Fibroblast of villous mesenchyme (primary cell): ENCODE results near the gene NDUFS5. TPM values are rescaled to one million over a fixed set of nuclear protein-coding genes. Genes with fewer than 3 reads are reported as not detected.

Experiments
- DNase-seq: peaks from one replicate; pipeline ENCODE4 v3.0.0-alpha.2; 2010; ENCODE audit warnings: low read depth
- H3K4me3 ChIP-seq: 2 replicates; pipeline ENCODE4 v1.5.1; 2011; ENCODE audit warnings: low read depth, mild to moderate bottlenecking, low read length
- CTCF ChIP-seq: IDR thresholded peaks from 2 replicates; pipeline ENCODE4 v1.5.1; 2012; ENCODE audit warnings: low read depth, mild to moderate bottlenecking, low read length; ENCODE audit not compliant: insufficient read depth
- total RNA-seq: library from RNA; depleted of rRNA; stranded (reverse); fragments of >200 nt; gene quantifications from 2 replicates; pipeline ENCODE4 v1.2.3, GENCODE V29; 2012

The NDUFS5 gene
- total RNA-seq, 1 donor, result 325 TPM

- no peak for DNase-seq
- H3K4me3 ChIP-seq, result no peak overlapping the region
- TF ChIP-seq CTCF, result no peak
Observed at GRCh38 chr1:39021426-39021825, 4.7 kb upstream of the NDUFS5 start.

- TF ChIP-seq CTCF, result no peak
- no peak overlapping the region for H3K4me3 ChIP-seq
- DNase-seq, result no peak
Observed at GRCh38 chr1:39023140-39023539, 3.0 kb upstream of the NDUFS5 start.

GRCh38 chr1:39026866-39027507 lies 837 bp downstream of the NDUFS5 start:
- H3K4me3 ChIP-seq, result peak overlapping the region; percentile 96
- no peak for TF ChIP-seq CTCF
- no peak for DNase-seq

DNA sequence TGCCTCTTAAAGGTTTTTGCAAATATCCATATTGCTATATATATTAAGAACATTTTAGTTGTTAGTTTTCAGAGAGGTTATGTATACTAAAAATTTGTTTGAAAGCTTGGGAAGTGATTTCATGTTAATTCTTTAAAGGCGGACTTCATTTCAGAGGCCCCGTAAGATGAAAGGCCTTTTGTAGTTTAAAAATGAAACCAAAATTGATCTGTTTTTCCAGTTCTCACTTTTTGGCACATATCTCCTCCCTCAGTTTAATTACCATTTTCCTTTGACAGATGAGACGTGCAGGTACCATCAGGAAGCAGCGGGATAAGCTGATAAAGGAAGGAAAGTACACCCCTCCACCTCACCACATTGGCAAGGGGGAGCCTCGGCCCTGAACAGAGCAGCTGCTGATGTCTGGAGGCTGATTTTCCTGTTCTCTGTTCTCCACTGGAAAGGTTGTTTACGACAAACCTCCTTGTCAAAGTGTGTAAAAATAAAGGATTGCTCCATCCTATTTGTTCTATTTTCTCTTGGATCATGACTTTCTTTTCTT lies 8.0 kb downstream of the NDUFS5 start:
- no peak for DNase-seq
- no peak for TF ChIP-seq CTCF
- H3K4me3 ChIP-seq, result no peak overlapping the region

DNA sequence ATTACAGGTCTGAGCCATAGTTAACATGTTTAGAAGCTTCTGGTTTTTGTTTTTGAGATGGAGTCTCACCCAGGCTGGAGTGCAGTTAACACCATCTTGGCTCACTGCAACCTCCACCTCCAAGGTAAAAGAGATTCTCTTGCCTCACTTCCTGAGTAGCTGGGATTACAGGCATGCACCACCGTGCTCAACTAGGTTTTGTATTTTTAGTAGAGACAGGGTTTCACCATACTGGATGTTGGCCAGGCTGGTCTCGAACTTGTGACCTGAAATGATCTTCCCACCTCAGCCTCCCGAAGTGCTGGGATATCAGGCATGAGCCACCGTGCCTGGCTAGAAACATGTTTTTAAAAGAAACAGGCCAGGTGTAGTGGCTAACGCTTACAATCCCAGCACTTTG lies 10.5 kb downstream of the NDUFS5 start:
- no peak overlapping the region for H3K4me3 ChIP-seq
- TF ChIP-seq CTCF, result no peak
- no peak for DNase-seq

DNA sequence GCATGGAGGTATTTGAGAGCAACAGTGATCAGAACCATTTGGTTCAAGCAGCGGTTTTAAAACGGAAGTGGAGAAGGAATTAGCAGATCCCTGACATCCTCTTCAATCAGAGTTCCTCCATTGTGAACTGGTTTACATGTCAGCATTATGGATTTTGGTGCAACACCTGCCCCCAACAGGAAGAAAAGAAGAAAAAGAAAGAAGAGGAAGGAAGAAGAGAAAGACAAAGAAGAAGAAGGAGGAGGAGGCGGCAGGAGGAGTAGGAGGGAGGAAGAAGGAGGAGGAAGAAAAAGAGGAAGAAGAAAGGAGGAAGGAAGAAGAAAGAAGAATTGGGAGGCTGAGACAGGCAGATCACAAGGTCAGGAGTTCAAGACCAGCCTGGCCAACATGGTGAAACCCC lies 17.4 kb downstream of the NDUFS5 start:
- DNase-seq, result no peak
- TF ChIP-seq CTCF, result no peak
- H3K4me3 ChIP-seq, result no peak overlapping the region

- no peak for DNase-seq
- TF ChIP-seq CTCF, result no peak
- no peak overlapping the region for H3K4me3 ChIP-seq
Observed at GRCh38 chr1:39044762-39045161, 18.6 kb downstream of the NDUFS5 start.
